IPS-20b (cell line): ENCODE results near the gene SMG7.

Experiments
- H3K27ac ChIP-seq: one replicate; pipeline ENCODE4 v1.5.1; 2013; ENCODE audit warnings: low read length
- H3K27me3 ChIP-seq: 2 replicates; pipeline ENCODE4 v1.6.1; 2013; ENCODE audit warnings: mild to moderate bottlenecking, low read length, inconsistent platforms; ENCODE audit not compliant: insufficient read depth
- H3K36me3 ChIP-seq: 2 replicates; pipeline ENCODE4 v1.6.1; 2013; ENCODE audit warnings: low read depth, mild to moderate bottlenecking, inconsistent platforms, low read length, moderate library complexity; ENCODE audit not compliant: insufficient read depth
- H3K4me1 ChIP-seq: 2 replicates; pipeline ENCODE4 v1.6.1; 2013; ENCODE audit warnings: mild to moderate bottlenecking, control low read depth, inconsistent platforms, low read length, moderate library complexity; ENCODE audit not compliant: insufficient read depth
- H3K4me3 ChIP-seq: 2 replicates; pipeline ENCODE4 v1.5.1; 2013; ENCODE audit warnings: mild to moderate bottlenecking, low read length, inconsistent platforms
- H3K9ac ChIP-seq: 2 replicates; pipeline ENCODE4 v1.6.1; 2013; ENCODE audit warnings: low read depth, mild to moderate bottlenecking, inconsistent platforms, low read length, moderate library complexity
- H3K9me3 ChIP-seq: 2 replicates; pipeline ENCODE4 v1.6.1; 2013; ENCODE audit warnings: mild to moderate bottlenecking, low read depth, low read length, inconsistent platforms; ENCODE audit not compliant: insufficient read depth

Gene SMG7

GRCh38 chr1:183552441-183552840 is 80.1 kb downstream of the SMG7 start:
- Histone ChIP-seq H3K36me3 (peaks cover 85% of the 10 kb centered on the region), H3K9me3 (no peaks in the 10 kb centered on the region), H3K27ac (no peak overlapping the region), H3K27me3 (no peaks in the 10 kb centered on the region), H3K9ac (no peak overlapping the region), H3K4me1 (peaks cover 3% of the 10 kb centered on the region), H3K4me3 (no peak overlapping the region)

DNA sequence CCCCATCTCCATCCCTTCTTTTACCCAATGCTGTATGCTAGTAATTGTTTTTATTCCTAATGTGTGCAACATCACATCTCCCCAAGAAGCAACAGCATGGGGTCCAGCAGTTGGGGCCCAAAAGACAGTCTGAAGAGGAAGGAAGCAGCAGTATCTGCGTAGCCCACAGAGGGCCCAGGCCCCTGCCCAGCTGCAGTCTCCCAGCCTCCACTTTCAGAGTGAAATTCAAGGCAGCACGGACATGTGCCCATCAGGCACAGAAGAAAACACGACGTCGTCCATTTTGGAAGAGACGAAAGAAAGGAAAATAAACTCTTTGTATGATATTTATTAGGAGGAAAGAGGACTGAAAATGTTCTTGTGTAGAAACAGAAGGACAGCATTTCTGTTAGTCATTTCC is 80.6 kb downstream of the SMG7 start:
- Histone ChIP-seq H3K9me3 (no peaks in the 10 kb centered on the region), H3K9ac (no peak overlapping the region), H3K4me3 (no peak overlapping the region), H3K27ac (no peak overlapping the region), H3K27me3 (no peaks in the 10 kb centered on the region), H3K4me1 (no peaks in the 10 kb centered on the region; the same call in 1 of the 2 replicates), H3K36me3 (peaks cover 81% of the 10 kb centered on the region)

GRCh38 chr1:183553331-183553730 is 81.0 kb downstream of the SMG7 start:
- no peak overlapping the region for H3K9ac ChIP-seq
- H3K27ac ChIP-seq, result no peak overlapping the region
- no peaks in the 10 kb centered on the region for H3K9me3 ChIP-seq
- no peak overlapping the region for H3K4me3 ChIP-seq
- no peaks in the 10 kb centered on the region for H3K27me3 ChIP-seq
- H3K36me3 ChIP-seq, result peaks cover 76% of the 10 kb centered on the region
- no peaks in the 10 kb centered on the region for H3K4me1 ChIP-seq

DNA sequence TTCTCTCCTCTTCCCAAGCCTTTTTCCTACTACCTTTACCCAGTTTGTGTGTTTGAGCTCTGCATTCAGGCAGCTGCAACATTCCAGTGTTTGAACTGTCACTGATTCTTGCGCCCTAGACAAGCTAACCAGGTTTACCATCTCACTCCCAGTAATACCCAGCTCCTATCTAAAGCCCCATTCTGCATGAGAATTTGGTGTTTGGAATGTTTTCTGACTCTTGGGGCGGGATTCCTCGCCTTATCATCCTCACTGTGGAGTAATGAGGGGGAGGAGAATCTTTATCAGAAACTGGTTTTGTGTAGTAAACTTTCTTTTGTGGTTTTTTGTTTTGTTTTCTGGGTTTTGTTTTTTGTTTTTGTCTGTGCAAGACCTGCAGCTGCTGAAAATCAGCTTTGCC is 81.5 kb downstream of the SMG7 start:
- Histone ChIP-seq H3K9me3 (no peaks in the 10 kb centered on the region), H3K9ac (no peak overlapping the region), H3K27me3 (no peaks in the 10 kb centered on the region), H3K4me3 (no peak overlapping the region), H3K4me1 (no peaks in the 10 kb centered on the region), H3K27ac (no peak overlapping the region), H3K36me3 (peaks cover 72% of the 10 kb centered on the region)

DNA sequence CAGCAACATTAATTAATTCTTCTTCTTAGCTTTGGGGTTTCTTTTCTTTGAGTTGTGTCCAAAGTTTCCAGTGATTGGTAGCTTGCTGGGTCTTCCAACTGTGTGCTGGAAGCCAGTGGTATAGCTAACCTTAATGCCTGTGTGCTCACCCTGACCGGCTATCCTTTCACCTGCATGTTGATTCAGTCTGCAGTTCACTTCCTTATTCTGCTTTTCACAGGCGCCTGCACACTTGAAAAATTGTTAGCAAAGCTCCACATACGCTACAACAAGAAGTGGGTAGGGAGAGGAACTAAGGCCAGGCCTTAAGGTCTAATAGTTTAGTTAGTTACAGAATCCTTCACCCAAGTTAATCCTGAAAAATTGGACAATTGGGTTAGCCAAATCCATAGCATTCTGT is 82.3 kb downstream of the SMG7 start:
- Histone ChIP-seq H3K27me3 (no peaks in the 10 kb centered on the region), H3K36me3 (peaks cover 64% of the 10 kb centered on the region), H3K9me3 (no peaks in the 10 kb centered on the region), H3K4me1 (no peaks in the 10 kb centered on the region), H3K4me3 (no peak overlapping the region), H3K27ac (no peak overlapping the region), H3K9ac (no peak overlapping the region)

- no peak overlapping the region for H3K27ac ChIP-seq
- no peaks in the 10 kb centered on the region for H3K9me3 ChIP-seq
- no peaks in the 10 kb centered on the region for H3K4me1 ChIP-seq
- no peak overlapping the region for H3K4me3 ChIP-seq
- no peak overlapping the region for H3K9ac ChIP-seq
- peaks cover 21% of the 10 kb centered on the region; the same call in 1 of the 2 replicates for H3K36me3 ChIP-seq
- H3K27me3 ChIP-seq, result no peaks in the 10 kb centered on the region
Observed at GRCh38 chr1:183559061-183559460, 86.8 kb downstream of the SMG7 start.

- Histone ChIP-seq H3K4me1 (no peaks in the 10 kb centered on the region), H3K36me3 (no peaks in the 10 kb centered on the region), H3K27me3 (no peaks in the 10 kb centered on the region), H3K9me3 (no peaks in the 10 kb centered on the region), H3K27ac (no peak overlapping the region), H3K4me3 (no peak overlapping the region), H3K9ac (no peak overlapping the region)
Observed at GRCh38 chr1:183562701-183563100, 90.4 kb downstream of the SMG7 start.

DNA sequence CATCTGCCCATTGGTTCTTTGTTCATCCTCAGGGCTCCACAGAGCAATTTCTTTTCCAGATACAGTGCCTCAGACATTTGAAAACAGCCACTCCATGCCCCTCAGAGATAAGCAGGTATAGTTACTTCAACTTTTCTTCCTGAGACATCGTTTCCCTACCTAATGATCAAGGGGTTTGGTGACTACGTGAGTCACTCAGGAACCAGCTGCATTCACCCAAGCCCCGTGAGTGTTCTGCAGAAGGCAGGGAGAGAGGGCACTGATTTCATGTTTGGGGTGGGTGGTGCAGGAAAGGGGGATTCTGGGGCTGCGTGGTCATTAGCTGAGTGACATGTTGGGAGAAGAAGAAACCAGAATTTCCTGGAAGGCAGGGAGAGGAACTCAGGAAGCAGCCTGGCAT is 93.0 kb downstream of the SMG7 start:
- Histone ChIP-seq H3K9ac (no peak overlapping the region), H3K4me3 (no peak overlapping the region), H3K9me3 (no peaks in the 10 kb centered on the region), H3K36me3 (no peaks in the 10 kb centered on the region), H3K4me1 (no peaks in the 10 kb centered on the region), H3K27me3 (no peaks in the 10 kb centered on the region), H3K27ac (no peak overlapping the region)

DNA sequence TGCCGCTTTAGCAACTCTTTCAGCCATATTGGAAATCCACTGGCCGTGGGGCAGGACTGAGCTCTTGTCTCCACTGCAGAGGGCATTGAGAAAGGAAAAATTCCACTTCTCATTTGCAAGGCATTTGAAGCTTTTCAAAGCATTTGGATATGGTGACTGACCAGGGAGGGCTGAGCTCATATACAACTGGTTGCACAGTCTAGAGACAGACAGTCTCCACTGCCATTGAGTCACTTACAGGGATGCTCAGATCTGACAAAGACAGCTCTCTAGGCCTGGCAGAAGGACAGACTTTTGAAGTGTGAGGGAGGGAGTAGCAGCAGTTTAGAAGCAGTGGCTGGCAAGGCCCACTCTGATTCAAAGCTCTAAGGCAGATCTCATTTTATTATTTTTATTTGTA is 93.7 kb downstream of the SMG7 start:
- Histone ChIP-seq H3K4me1 (no peaks in the 10 kb centered on the region), H3K9me3 (no peaks in the 10 kb centered on the region), H3K27ac (no peak overlapping the region), H3K9ac (no peak overlapping the region), H3K36me3 (no peaks in the 10 kb centered on the region), H3K27me3 (no peaks in the 10 kb centered on the region; the same call in 1 of the 2 replicates), H3K4me3 (no peak overlapping the region)

- H3K27ac ChIP-seq, result no peak overlapping the region
- no peak overlapping the region for H3K9ac ChIP-seq
- no peaks in the 10 kb centered on the region for H3K9me3 ChIP-seq
- no peaks in the 10 kb centered on the region; the same call in 1 of the 2 replicates for H3K27me3 ChIP-seq
- no peaks in the 10 kb centered on the region for H3K4me1 ChIP-seq
- H3K4me3 ChIP-seq, result no peak overlapping the region
- no peaks in the 10 kb centered on the region for H3K36me3 ChIP-seq
Observed at GRCh38 chr1:183567584-183567983, 95.3 kb downstream of the SMG7 start.

DNA sequence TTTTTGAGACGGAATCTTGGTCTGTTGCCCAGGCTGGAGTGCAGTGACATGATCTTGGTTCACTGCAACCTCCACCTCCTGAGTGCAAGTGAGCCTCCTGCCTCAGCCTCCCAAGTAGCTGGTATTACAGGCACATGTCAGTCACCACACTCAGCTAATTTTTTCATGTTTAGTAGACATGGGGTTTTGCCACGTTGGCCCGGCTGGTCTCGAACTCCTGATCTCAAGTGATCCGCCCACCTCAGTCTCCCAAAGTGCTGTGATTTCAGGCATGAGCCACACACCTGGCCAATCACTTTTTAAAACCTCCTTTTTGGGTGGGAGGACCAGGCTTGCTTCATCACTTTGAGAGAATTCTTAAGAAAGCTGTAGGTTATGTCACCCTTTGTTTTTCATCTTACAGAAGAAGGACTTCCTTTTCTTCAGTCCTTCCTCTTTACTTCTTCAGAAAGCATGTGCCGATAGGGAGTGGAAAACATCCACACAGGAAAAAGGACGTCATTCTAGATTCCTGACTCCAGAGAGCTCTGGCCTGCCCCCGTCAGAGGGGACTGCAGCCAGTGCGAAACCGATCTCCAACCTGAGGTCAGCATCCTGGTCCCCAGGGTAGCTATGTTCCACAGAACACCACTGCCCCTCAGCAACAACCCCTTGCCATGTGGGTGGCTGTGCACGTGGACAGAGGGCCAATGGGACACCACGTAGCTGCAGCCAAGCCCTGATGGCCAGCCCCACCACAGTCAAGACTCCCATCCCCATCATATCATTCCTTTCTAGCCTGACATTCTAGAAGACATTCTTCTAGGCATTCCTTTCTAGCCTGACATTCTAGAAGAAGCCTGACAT is 96.1 kb downstream of the SMG7 start:
- Histone ChIP-seq H3K4me1 (no peaks in the 10 kb centered on the region), H3K9me3 (no peaks in the 10 kb centered on the region), H3K4me3 (no peak overlapping the region), H3K36me3 (no peaks in the 10 kb centered on the region), H3K27ac (no peak overlapping the region), H3K9ac (no peak overlapping the region), H3K27me3 (no peaks in the 10 kb centered on the region; the same call in 1 of the 2 replicates)

- Histone ChIP-seq H3K9me3 (no peaks in the 10 kb centered on the region), H3K27ac (no peak overlapping the region), H3K27me3 (no peaks in the 10 kb centered on the region; the same call in 1 of the 2 replicates), H3K36me3 (no peaks in the 10 kb centered on the region), H3K4me3 (no peak overlapping the region), H3K9ac (no peak overlapping the region), H3K4me1 (no peaks in the 10 kb centered on the region)
Observed at GRCh38 chr1:183569141-183569540, 96.8 kb downstream of the SMG7 start.
